GM12878 (cell line): Measurements from ENCODE around the gene TACC2.

ENCODE experiments used
- MYC ChIP-seq: IDR thresholded peaks from 2 replicates; pipeline ENCODE4 v1.6.1; 2011; ENCODE audit warnings: mild to moderate bottlenecking, low read length, moderate library complexity, inconsistent platforms; ENCODE audit not compliant: insufficient read depth, insufficient replicate concordance, insufficient read length, severe bottlenecking
- SREBF1 ChIP-seq: IDR thresholded peaks from 2 replicates; pipeline ENCODE4 v1.6.1; 2012; ENCODE audit warnings: mild to moderate bottlenecking, low read length

DNA sequence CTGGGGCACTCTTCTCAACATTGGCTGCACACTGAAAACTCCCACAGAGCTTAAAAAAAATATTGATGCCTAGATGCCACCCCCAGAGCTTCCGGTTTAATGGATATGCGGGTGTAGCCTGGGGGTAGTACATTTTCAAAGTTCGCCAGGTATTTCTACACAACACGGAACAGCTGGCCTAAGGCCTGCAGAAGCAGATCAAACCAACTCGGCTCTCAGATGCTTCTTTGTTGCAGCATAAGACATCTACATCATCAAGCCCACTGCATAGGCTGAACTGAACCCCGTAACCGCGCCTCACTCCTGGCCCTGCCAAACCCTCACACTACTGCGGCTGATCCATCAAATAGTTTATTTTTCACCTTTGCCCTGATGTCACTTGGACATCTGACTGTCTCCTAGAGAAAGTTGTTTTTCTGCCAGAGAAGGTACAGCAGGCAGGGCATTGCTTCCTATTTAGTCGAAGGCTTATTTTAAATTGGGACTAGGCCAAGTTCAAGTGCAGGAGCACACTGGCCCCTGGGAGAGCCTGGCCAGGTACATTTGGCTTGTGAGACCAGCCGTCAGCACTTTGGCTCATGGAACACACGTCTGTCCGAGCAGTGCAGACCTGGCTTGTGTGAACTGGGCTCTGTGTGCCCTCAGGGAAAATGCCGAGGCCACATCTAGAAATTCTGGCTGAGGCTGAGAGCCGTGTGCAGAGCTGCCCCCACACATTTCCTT, 113.3 kb downstream of the TACC2 start:
- TF ChIP-seq MYC, result no peak
- no peak for TF ChIP-seq SREBF1
